Breast epithelium (tissue), 4 donors: Measurements from ENCODE around the gene SMAD6. TPM values are rescaled to one million over a fixed set of nuclear protein-coding genes. Genes with fewer than 3 reads are reported as not detected.

Experiments
- DNase-seq, 2 donors: peaks; one replicate each; pipeline ENCODE4 v3.0.0-alpha.2; 2019; ENCODE audit warnings: low spot score in 2 of 2
- H3K27ac ChIP-seq, 2 donors: fragments of 200-600 bp; sonication (generic) in 1 of 2; one replicate each; pipeline ENCODE4 v1.5.1; 2016 to 2019; ENCODE audit warnings: mild to moderate bottlenecking in 1 of 2
- H3K27me3 ChIP-seq, 2 donors: fragments of 200-600 bp; sonication (generic) in 1 of 2; one replicate each; pipeline versions ENCODE4 v1.5.1 to v1.6.0; 2017 to 2019; ENCODE audit warnings: control low read depth in 1 of 2, mild to moderate bottlenecking in 1 of 2
- H3K36me3 ChIP-seq: fragments of 200-600 bp; one replicate; pipeline ENCODE4 v1.5.1; 2019
- H3K4me1 ChIP-seq, 2 donors: fragments of 200-600 bp; sonication (generic); one replicate each; pipeline ENCODE4 v1.5.1; 2016 to 2019; ENCODE audit warnings: control low read depth in 1 of 2
- H3K4me3 ChIP-seq, 3 donors: fragments of 200-600 bp; sonication (generic); 1 replicate in 2 of 3; 2 replicates in 1 of 3; pipeline ENCODE4 v1.5.1; 2016 to 2019; ENCODE audit warnings: mild to moderate bottlenecking in 3 of 3, moderate library complexity in 2 of 3
- H3K9me3 ChIP-seq, 2 donors: fragments of 200-600 bp; sonication (generic) in 1 of 2; one replicate each; pipeline ENCODE4 v1.5.1; 2016 to 2019; ENCODE audit warnings: control low read depth in 1 of 2
- CTCF ChIP-seq, 3 donors: fragments of 450-650 bp; IDR thresholded peaks; one replicate each; pipeline ENCODE4 v1.5.1; 2016 to 2017; ENCODE audit warnings: antibody characterized with exemption in 3 of 3, mild to moderate bottlenecking in 3 of 3, moderate library complexity in 3 of 3
- POLR2A ChIP-seq: fragments of 450-650 bp; IDR thresholded peaks from one replicate; pipeline ENCODE4 v1.6.1; 2016; ENCODE audit warnings: antibody characterized with exemption, mild to moderate bottlenecking, moderate library complexity
- POLR2AphosphoS5 ChIP-seq, 3 donors: sonication (generic); formaldehyde crosslinking; IDR thresholded peaks; one replicate each; pipeline ENCODE4 v1.6.1; 2017; ENCODE audit warnings: antibody characterized with exemption in 3 of 3
- intact Hi-C: fragments of 100-400 bp; cut with DNase I; formaldehyde crosslinking; loops from one replicate; pipeline ENCODE4 v1.15.1; 2023; ENCODE audit warnings: low total_unique reads
- total RNA-seq, 3 donors: library from RNA; depleted of rRNA; stranded (reverse); fragments of >200 nt; gene quantifications; one replicate each; pipeline ENCODE4 v1.1.0, GENCODE V29; 2016

The SMAD6 gene
- total RNA-seq, 3 donors from 2014 or later: 7.6 to 22.6 (median 13.4) TPM

- H3K36me3 ChIP-seq: no peaks in the 10 kb centered on the region
- peak overlapping the region; percentile 53 to 69 for H3K27ac ChIP-seq
- H3K4me3 ChIP-seq: no peak overlapping the region
- H3K9me3 ChIP-seq: no peaks in the 10 kb centered on the region
- peaks cover 23 to 39% of the 10 kb centered on the region in 2 donors for H3K4me1 ChIP-seq
- H3K27me3 ChIP-seq: no peaks in the 10 kb centered on the region
- intact Hi-C loops: loop anchor here (10.0 kb wide), 1 partner anchor 61 kb away; the partner anchor contains the start of gene SMAD6
- TF ChIP-seq CTCF (IDR thresholded peaks at IDR 0.05) (no peak), POLR2AphosphoS5 (IDR thresholded peaks at IDR 0.05) (peak in 2 of 3 donors; percentile 39 to 43), POLR2A (no peak)
- peak; percentile 72 to 93 for DNase-seq
Measured at GRCh38 chr15:66765478-66766281, 63.6 kb downstream of the SMAD6 start.

- Histone ChIP-seq H3K27ac (peak overlapping the region; percentile 22 to 62), H3K4me3 (no peak overlapping the region), H3K36me3 (no peaks in the 10 kb centered on the region), H3K27me3 (no peaks in the 10 kb centered on the region), H3K4me1 (peaks cover 22 to 34% of the 10 kb centered on the region in 2 donors), H3K9me3 (no peaks in the 10 kb centered on the region)
- DNase-seq: no peak
- TF ChIP-seq CTCF (IDR thresholded peaks at IDR 0.05): no peak
- TF ChIP-seq POLR2AphosphoS5 (IDR thresholded peaks at IDR 0.05): no peak
- no peak for TF ChIP-seq POLR2A
- intact Hi-C loops: loop anchor here (10.0 kb wide), 1 partner anchor 62 kb away; the partner anchor contains the start of gene SMAD6
Measured at GRCh38 chr15:66766282-66767230, 64.5 kb downstream of the SMAD6 start.

GRCh38 chr15:66767240-66767659 lies 65.2 kb downstream of the SMAD6 start:
- Histone ChIP-seq H3K4me1 (peaks cover 16 to 27% of the 10 kb centered on the region in 2 donors), H3K9me3 (no peaks in the 10 kb centered on the region), H3K4me3 (no peak overlapping the region), H3K27me3 (no peaks in the 10 kb centered on the region), H3K36me3 (no peaks in the 10 kb centered on the region), H3K27ac (no peak overlapping the region)
- DNase-seq: no peak
- TF ChIP-seq CTCF (IDR thresholded peaks at IDR 0.05) (no peak), POLR2AphosphoS5 (IDR thresholded peaks at IDR 0.05) (no peak), POLR2A (no peak)
- intact Hi-C loops: loop anchor here (10.0 kb wide), 1 partner anchor 62 kb away; the partner anchor contains the start of gene SMAD6

- no peak for DNase-seq
- Histone ChIP-seq H3K4me1 (peaks cover 2 to 14% of the 10 kb centered on the region in 2 donors), H3K36me3 (no peaks in the 10 kb centered on the region), H3K27me3 (no peaks in the 10 kb centered on the region), H3K4me3 (no peak overlapping the region), H3K9me3 (no peaks in the 10 kb centered on the region), H3K27ac (no peak overlapping the region)
- TF ChIP-seq POLR2AphosphoS5 (IDR thresholded peaks at IDR 0.05): no peak
- no peak for TF ChIP-seq CTCF (IDR thresholded peaks at IDR 0.05)
- no peak for TF ChIP-seq POLR2A
- intact Hi-C loops: loop anchor here (10.0 kb wide), 1 partner anchor 64 kb away; the partner anchor contains the start of gene SMAD6
Measured at GRCh38 chr15:66768987-66769386, 67.0 kb downstream of the SMAD6 start.
